Body of pancreas (tissue), 4 donors: ENCODE results near the gene IWS1.

Experiments
- CTCF ChIP-seq, 7 experiments: fragments of 450-650 bp in 4 of 7; fragments of 200-600 bp in 3 of 7; sonication (generic) in 3 of 7; IDR thresholded peaks; one replicate each; pipeline ENCODE4 v1.5.1; 2016 to 2019; ENCODE audit warnings: antibody characterized with exemption in 7 of 7
- POLR2A ChIP-seq, 3 donors: fragments of 450-650 bp; IDR thresholded peaks; one replicate each; pipeline ENCODE4 v1.6.1; 2016; ENCODE audit warnings: antibody characterized with exemption in 3 of 3, mild to moderate bottlenecking in 2 of 3

DNA sequence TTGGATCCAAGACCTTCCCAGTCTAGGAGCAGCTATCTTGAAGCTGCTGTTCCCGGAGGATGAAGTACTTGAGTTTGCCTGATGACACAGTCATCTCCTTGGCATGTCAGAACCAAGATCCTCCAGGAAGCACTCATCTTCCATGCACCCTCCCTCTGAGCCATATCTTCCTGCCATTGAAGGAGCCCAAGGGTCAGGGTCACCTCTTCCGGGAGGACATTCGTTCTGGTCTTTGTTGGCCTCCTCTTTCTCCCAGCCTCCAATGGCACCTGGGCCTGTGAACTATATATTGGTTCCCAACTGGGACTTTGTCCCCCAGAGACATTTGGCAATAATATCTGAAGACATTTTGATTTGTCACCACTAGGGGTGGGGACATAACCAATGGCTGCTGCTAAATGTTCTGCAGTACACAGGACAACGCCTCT is 4.9 kb upstream of the IWS1 start:
- no peak for TF ChIP-seq CTCF (IDR thresholded peaks at IDR 0.05)
- TF ChIP-seq POLR2A (IDR thresholded peaks at IDR 0.05) = no peak
